RPMI7951 (cell line): ENCODE measurements around the gene SCAMP2. TPM values are rescaled to one million over a fixed set of nuclear protein-coding genes. Genes with fewer than 3 reads are reported as not detected.
"Not testable (repeated sequence)": the region's sequence is repeated elsewhere in the genome, so short reads cannot be mapped to it uniquely, and the experiment has no call there.

Experiments used
- DNase-seq: peaks from one replicate; pipeline ENCODE4 v3.0.0-alpha.2; 2012; ENCODE audit warnings: low read depth
- total RNA-seq: library from RNA; depleted of rRNA; stranded (reverse); fragments of >200 nt; shearing (Covaris generic); gene quantifications from 2 replicates; pipeline ENCODE4 v1.2.3, GENCODE V29; 2014; rRNA removed

SCAMP2 gene
- total RNA-seq: 27.8 and 31.4 TPM in 2 replicates

GRCh38 chr15:74873036-74873755 is at the start of gene SCAMP2:
TSS of gene SCAMP2 (minus strand) at chr15:74873365. CDS start at chr15:74873255, 110 bp downstream.
- peak; percentile 95 for DNase-seq

GRCh38 chr15:74920456-74920855 is 47.3 kb upstream of the SCAMP2 start:
- peak; percentile 32 for DNase-seq

- peak; percentile 18 for DNase-seq
Observed at GRCh38 chr15:74917676-74918075, 44.5 kb upstream of the SCAMP2 start.

GRCh38 chr15:74913799-74914198 is 40.6 kb upstream of the SCAMP2 start:
- not testable (repeated sequence) for DNase-seq

GRCh38 chr15:74913041-74913440 is 39.9 kb upstream of the SCAMP2 start:
- DNase-seq: no peak

- no peak for DNase-seq
Observed at GRCh38 chr15:74908635-74909034, 35.5 kb upstream of the SCAMP2 start.

GRCh38 chr15:74907163-74907870 is 34.2 kb upstream of the SCAMP2 start:
- peak; percentile 53 for DNase-seq

- peak; percentile 86 for DNase-seq
Observed at GRCh38 chr15:74906450-74907162, 33.4 kb upstream of the SCAMP2 start, which contains the start of gene FAM219B. TSS of gene FAM219B (minus strand) at chr15:74906851. CDS start at chr15:74906800, 51 bp downstream.

GRCh38 chr15:74906067-74906449 is 32.9 kb upstream of the SCAMP2 start:
- DNase-seq: peak; percentile 43

GRCh38 chr15:74904190-74904805 is 31.1 kb upstream of the SCAMP2 start:
- DNase-seq: no peak

- no peak for DNase-seq
Observed at GRCh38 chr15:74903676-74904075, 30.5 kb upstream of the SCAMP2 start.

- DNase-seq: no peak
Observed at GRCh38 chr15:74902295-74903075, 29.3 kb upstream of the SCAMP2 start.

GRCh38 chr15:74901612-74902063 is 28.5 kb upstream of the SCAMP2 start:
- DNase-seq: peak; percentile 56

- no peak for DNase-seq
Observed at GRCh38 chr15:74897300-74897701, 24.1 kb upstream of the SCAMP2 start.

- no peak for DNase-seq
Observed at GRCh38 chr15:74896316-74896715, 23.2 kb upstream of the SCAMP2 start.

GRCh38 chr15:74895830-74896229 is 22.7 kb upstream of the SCAMP2 start:
- DNase-seq: no peak

- not testable (repeated sequence) for DNase-seq
Observed at GRCh38 chr15:74894383-74894782, 21.2 kb upstream of the SCAMP2 start.

- no peak for DNase-seq
Observed at GRCh38 chr15:74893627-74894026, 20.5 kb upstream of the SCAMP2 start.

- DNase-seq: no peak
Observed at GRCh38 chr15:74892931-74893330, 19.8 kb upstream of the SCAMP2 start.

GRCh38 chr15:74892313-74892712 is 19.1 kb upstream of the SCAMP2 start:
- no peak for DNase-seq

- DNase-seq: no peak
Observed at GRCh38 chr15:74891469-74891868, 18.3 kb upstream of the SCAMP2 start.
